Hair follicular keratinocyte (primary cell): ENCODE data around the gene STAU1. TPM values are rescaled to one million over a fixed set of nuclear protein-coding genes. Genes with fewer than 3 reads are reported as not detected.

ENCODE experiments used
- total RNA-seq: library from RNA; depleted of rRNA; stranded (reverse); fragments of >200 nt; gene quantifications from 2 replicates; pipeline ENCODE4 v1.2.3, GENCODE V29; 2015

The STAU1 gene, protein sequence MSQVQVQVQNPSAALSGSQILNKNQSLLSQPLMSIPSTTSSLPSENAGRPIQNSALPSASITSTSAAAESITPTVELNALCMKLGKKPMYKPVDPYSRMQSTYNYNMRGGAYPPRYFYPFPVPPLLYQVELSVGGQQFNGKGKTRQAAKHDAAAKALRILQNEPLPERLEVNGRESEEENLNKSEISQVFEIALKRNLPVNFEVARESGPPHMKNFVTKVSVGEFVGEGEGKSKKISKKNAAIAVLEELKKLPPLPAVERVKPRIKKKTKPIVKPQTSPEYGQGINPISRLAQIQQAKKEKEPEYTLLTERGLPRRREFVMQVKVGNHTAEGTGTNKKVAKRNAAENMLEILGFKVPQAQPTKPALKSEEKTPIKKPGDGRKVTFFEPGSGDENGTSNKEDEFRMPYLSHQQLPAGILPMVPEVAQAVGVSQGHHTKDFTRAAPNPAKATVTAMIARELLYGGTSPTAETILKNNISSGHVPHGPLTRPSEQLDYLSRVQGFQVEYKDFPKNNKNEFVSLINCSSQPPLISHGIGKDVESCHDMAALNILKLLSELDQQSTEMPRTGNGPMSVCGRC
- total RNA-seq = 52.0 and 55.8 TPM in 2 replicates

DNA sequence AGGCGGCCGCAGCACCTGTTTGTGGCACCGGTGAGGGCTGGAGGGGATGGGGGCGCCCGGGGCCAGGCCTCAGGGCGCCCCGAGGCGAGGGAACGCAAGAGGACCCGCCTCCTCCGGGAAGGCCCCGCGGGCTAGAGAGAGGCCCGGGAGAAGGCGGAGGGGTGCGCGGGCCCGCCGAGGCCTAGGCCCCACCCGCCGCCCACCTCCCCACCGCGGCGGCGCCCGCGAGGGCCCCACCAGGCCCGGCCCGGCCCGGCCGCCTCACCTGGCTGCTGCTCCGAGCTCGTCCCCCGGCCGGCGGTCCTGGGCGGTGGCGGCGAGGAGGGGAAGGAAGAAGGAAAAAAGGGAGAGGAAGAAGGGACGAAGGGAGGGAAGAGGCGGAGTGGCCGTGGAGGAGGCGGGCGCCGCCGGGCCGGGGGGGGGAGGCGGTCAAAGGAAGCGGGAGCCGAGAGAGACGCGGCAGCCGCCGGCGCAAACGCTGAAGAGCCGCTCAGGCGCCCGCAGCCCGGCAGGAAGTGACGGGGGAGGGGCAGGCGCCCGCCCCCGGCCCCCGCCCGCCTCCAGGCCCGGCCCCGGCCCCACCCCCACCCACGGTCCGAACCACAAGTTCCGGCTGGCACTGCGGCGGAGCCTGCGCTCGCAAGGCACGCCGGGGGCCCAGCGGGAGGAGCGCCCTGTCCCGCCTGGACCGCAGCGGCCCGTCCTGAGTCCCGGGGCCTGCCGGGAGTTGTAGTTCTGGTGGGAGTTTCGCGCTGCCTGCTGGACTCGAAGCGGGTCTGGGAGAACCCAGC is at the start of gene STAU1:
TSS of gene STAU1 (minus strand) at position 484 of the 791 bp plus-strand sequence. CDS start 22,133 bp downstream, outside the sequence.

DNA sequence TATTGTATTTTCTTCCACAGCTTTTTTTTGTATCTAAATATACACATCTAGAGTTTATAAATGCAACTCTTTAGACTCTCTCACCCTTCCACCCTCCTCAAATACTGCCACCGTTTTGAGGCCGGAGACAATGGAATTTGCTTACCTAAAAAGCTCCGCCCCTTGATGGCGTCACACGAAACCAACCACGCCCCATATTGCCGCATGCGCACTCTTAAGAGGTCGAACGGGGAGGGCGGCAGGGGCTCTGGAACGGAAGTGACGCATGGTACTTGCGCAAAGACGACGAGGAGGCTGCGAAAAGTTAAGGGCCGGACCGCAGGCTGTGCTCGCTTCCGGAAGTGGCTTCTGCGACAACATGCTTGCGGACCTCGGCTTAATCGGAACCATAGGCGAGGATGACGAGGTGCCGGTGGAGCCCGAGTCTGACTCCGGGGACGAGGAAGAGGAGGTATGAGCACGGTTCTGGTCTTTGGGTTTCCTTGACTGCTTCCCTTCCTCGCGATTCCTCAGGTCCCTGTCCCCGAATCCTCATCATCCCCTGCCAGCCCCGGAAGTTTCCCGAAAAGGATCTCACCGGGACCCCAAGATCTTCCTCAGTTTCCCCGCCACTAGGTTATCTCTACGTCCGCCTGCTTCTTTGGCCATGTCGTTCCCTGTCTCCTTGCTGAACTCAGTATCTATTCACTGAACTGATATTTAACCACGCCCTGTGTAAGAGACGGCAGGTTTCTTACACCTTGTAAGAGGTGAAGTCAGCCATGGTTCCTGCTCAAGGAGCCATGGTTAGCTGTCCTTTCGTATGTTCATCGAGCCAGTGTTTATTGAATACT is 31.2 kb upstream of the STAU1 start, which contains the start of gene DDX27:
TSS of gene DDX27 (plus strand) at position 326 of the 833 bp plus-strand sequence. CDS start at position 359, 33 bp downstream.

Other genes with a start within 250 kb of the STAU1 start
- gene CSE1L, start 142.0 kb downstream of the STAU1 start, total RNA-seq = 92.0 and 186 TPM in 2 replicates
- gene DDX27, start 31.1 kb upstream of the STAU1 start, total RNA-seq = 26.5 and 29.6 TPM in 2 replicates
- 10.9 and 12.2 TPM in 2 replicates for gene ZNFX1, start 89.7 kb upstream of the STAU1 start, total RNA-seq